Keratinocyte (primary cell): Measurements from ENCODE around the gene PPARA. TPM values are rescaled to one million over a fixed set of nuclear protein-coding genes. Genes with fewer than 3 reads are reported as not detected.

ENCODE experiments used
- DNase-seq: peaks from one replicate; pipeline ENCODE4 v3.0.0-alpha.2; 2011; ENCODE audit warnings: low read depth, missing footprints, low spot score
- FAIRE-seq: peaks from 2 replicates; lab custom pipeline; 2011; peaks lifted over from hg19 to GRCh38; lab: Jason Lieb, UNC
- H2AFZ ChIP-seq: 2 replicates; pipeline ENCODE4 v1.6.0; 2012; ENCODE audit warnings: low read length, control low read depth, inconsistent platforms; ENCODE audit not compliant: control insufficient read depth
- H3K27ac ChIP-seq: 2 replicates; pipeline ENCODE4 v1.5.1; 2011; ENCODE audit warnings: low read length; ENCODE audit not compliant: control insufficient read depth, insufficient read depth
- H3K27me3 ChIP-seq: 3 replicates; pipeline ENCODE4 v1.6.0; 2011; ENCODE audit warnings: low read length; ENCODE audit not compliant: control insufficient read depth, insufficient read depth; ENCODE audit errors: extremely low read depth
- H3K36me3 ChIP-seq, 2 experiments: 2 replicates in 1 of 2; 3 replicates in 1 of 2; pipeline ENCODE4 v1.5.1; 2011; ENCODE audit warnings: low read length in 2 of 2, mild to moderate bottlenecking in 1 of 2; ENCODE audit not compliant: control insufficient read depth in 2 of 2, insufficient read depth in 2 of 2; ENCODE audit errors: extremely low read depth in 1 of 2
- H3K4me1 ChIP-seq: 3 replicates; pipeline ENCODE4 v1.5.1; 2011; ENCODE audit warnings: low read length; ENCODE audit not compliant: control insufficient read depth, insufficient read depth; ENCODE audit errors: extremely low read depth
- H3K4me2 ChIP-seq: 3 replicates; pipeline ENCODE4 v1.6.0; 2011; ENCODE audit warnings: low read depth, low read length; ENCODE audit not compliant: control insufficient read depth, insufficient read depth; ENCODE audit errors: extremely low read depth
- H3K4me3 ChIP-seq, 3 experiments: fragments of 200-600 bp in 1 of 3; sonication (generic) in 1 of 3; 2 replicates in 2 of 3; 3 replicates in 1 of 3; pipeline ENCODE4 v1.5.1; 2011 to 2016; ENCODE audit warnings: low read length in 3 of 3, mild to moderate bottlenecking in 3 of 3, control low read depth in 2 of 3, inconsistent platforms in 1 of 3, low read depth in 1 of 3, mixed read lengths in 1 of 3, mixed run types in 1 of 3, moderate library complexity in 1 of 3; ENCODE audit not compliant: control insufficient read depth in 2 of 3, insufficient read depth in 2 of 3; ENCODE audit errors: extremely low read depth in 1 of 3
- H3K79me2 ChIP-seq: 2 replicates; pipeline ENCODE4 v1.6.0; 2012; ENCODE audit warnings: low read length; ENCODE audit not compliant: control insufficient read depth, insufficient read depth
- H3K9ac ChIP-seq: 3 replicates; pipeline ENCODE4 v1.6.0; 2011; ENCODE audit warnings: low read length; ENCODE audit not compliant: control insufficient read depth, insufficient read depth; ENCODE audit errors: extremely low read depth
- H3K9me1 ChIP-seq: 3 replicates; pipeline ENCODE4 v1.6.0; 2011; ENCODE audit warnings: low read length; ENCODE audit not compliant: control insufficient read depth, insufficient read depth; ENCODE audit errors: extremely low read depth
- H3K9me3 ChIP-seq: 2 replicates; pipeline ENCODE4 v1.5.1; 2012; ENCODE audit warnings: low read depth, low read length; ENCODE audit not compliant: control insufficient read depth
- H4K20me1 ChIP-seq: 3 replicates; pipeline ENCODE4 v1.6.0; 2011; ENCODE audit warnings: low read length; ENCODE audit not compliant: control insufficient read depth, insufficient read depth; ENCODE audit errors: extremely low read depth
- EZH2 ChIP-seq: IDR thresholded peaks from one replicate; pipeline ENCODE4 v1.6.1; 2012; ENCODE audit warnings: inconsistent platforms, mild to moderate bottlenecking, low read length, moderate library complexity
- dilution Hi-C: fragments of 300-500 bp; cut with MboI; formaldehyde crosslinking; loops from one replicate; pipeline ENCODE4 v1.7.0; 2020; ENCODE audit warnings: low sequenced_read_pairs; ENCODE audit not compliant: extremely low pct_ligation_motif_present
- polyA plus RNA-seq, 5 experiments: library from polyadenylated mRNA; depleted of rRNA in 3 of 5; stranded (reverse) in 3 of 5; stranded (forward) in 1 of 5; unstranded in 1 of 5; fragments of >200 nt; gene quantifications; 1 replicate in 1 of 5; 2 replicates in 3 of 5; 3 replicates in 1 of 5; pipeline versions ENCODE4 v1.2.1 to v1.2.3, GENCODE V29; 2011 to 2012; ENCODE audit warnings: missing spikeins in 2 of 5, low read depth in 1 of 5, low replicate concordance in 1 of 5
- TF ChIP-seq, protein P1 (sequence below), 3 experiments: IDR thresholded peaks in 1 of 3; conservative IDR thresholded peaks in 1 of 3; optimal IDR thresholded peaks in 1 of 3; 2 replicates in 2 of 3; 3 replicates in 1 of 3; pipeline versions ENCODE3 to v1.5.1; 2011; ENCODE audit warnings: low read length in 3 of 3, mild to moderate bottlenecking in 3 of 3, moderate library complexity in 2 of 3, control low read depth in 1 of 3, inconsistent platforms in 1 of 3; ENCODE audit not compliant: insufficient read depth in 2 of 3; ENCODE audit errors: extremely low read depth in 1 of 3

The PPARA gene
- polyA plus RNA-seq, 1 donor (not counting 4 experiments of a cell fraction or from before 2014, with no cell fraction given) = 4.9 TPM

DNA sequence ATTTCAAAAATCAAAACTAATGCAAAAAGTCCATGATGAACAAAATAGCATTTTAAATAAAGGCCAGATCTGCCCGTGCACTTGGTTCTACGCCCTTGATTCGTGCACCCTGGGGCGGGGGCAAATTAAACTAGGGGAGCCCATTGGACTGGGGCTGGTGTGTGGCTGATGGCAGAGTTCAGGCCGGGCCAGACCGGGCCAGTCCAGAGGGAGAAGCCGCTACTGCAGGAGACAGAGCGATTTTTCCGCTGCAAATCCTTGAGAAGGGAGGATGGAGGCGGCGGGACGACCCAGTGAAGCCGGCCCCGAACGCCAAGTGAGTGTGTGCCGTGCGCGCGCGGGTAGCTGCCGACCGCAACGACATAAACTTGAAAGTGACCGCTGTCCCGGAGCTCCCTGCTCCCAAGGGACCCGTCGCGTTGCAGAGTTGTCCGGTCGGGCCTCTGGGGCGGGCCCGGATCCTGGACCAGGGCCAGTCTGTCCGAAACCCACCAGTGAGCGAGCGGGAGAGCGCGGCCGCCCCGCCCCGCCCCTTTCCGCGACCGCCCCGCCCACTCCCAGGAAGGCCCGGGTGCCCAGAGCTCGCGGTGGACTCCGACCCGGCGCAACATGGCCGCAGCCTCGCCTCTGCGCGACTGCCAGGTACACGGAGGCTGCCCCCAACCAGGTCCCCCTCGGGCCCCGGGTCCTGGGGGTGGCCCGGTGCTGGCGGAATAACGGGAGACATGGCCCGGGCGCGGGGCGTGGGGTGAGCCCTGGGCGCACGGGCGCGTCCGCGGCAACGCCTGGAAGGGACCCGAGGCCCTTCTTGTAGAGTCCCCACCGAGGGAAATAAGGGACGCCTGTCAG lies 117.3 kb downstream of the PPARA start, which contains the start of gene TTC38:
TSS of gene TTC38 (plus strand) at position 578 of the 849 bp plus-strand sequence. CDS start at position 610, 32 bp downstream.
- Histone ChIP-seq H3K4me1 (peaks cover 3% of the 10 kb centered on the region), H3K79me2 (no peaks in the 10 kb centered on the region), H3K9ac (peak within 1 kb of the TSS; percentile 73), H3K9me3 (no peaks in the 10 kb centered on the region), H3K27ac (no peak within 1 kb of the TSS), H3K9me1 (no peaks in the 10 kb centered on the region), H3K4me2 (peak within 1 kb of the TSS; percentile 91), H2AFZ (peak within 1 kb of the TSS; percentile 89), H4K20me1 (no peaks in the 10 kb centered on the region), H3K4me3 (peak within 1 kb of the TSS; percentile 63 to 86 (median 82)), H3K27me3 (no peaks in the 10 kb centered on the region), H3K36me3 (peaks cover under 1 to 9% of the 10 kb centered on the region in 2 experiments)
- DNase-seq (peak; percentile 40), FAIRE-seq (no peak)
- TF ChIP-seq, protein P1, sequence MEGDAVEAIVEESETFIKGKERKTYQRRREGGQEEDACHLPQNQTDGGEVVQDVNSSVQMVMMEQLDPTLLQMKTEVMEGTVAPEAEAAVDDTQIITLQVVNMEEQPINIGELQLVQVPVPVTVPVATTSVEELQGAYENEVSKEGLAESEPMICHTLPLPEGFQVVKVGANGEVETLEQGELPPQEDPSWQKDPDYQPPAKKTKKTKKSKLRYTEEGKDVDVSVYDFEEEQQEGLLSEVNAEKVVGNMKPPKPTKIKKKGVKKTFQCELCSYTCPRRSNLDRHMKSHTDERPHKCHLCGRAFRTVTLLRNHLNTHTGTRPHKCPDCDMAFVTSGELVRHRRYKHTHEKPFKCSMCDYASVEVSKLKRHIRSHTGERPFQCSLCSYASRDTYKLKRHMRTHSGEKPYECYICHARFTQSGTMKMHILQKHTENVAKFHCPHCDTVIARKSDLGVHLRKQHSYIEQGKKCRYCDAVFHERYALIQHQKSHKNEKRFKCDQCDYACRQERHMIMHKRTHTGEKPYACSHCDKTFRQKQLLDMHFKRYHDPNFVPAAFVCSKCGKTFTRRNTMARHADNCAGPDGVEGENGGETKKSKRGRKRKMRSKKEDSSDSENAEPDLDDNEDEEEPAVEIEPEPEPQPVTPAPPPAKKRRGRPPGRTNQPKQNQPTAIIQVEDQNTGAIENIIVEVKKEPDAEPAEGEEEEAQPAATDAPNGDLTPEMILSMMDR (optimal IDR thresholded peaks at IDR 0.05 in 1 of 3, IDR thresholded peaks at IDR 0.05 in 1 of 3, conservative IDR thresholded peaks at IDR 0.05 in 1 of 3; ENCODE audit: extremely low read depth in 1 of 3, insufficient read depth in 2 of 3, low read length in 3 of 3) = no peak
- TF ChIP-seq EZH2 = no peak
- dilution Hi-C loops = no loop called here

DNA sequence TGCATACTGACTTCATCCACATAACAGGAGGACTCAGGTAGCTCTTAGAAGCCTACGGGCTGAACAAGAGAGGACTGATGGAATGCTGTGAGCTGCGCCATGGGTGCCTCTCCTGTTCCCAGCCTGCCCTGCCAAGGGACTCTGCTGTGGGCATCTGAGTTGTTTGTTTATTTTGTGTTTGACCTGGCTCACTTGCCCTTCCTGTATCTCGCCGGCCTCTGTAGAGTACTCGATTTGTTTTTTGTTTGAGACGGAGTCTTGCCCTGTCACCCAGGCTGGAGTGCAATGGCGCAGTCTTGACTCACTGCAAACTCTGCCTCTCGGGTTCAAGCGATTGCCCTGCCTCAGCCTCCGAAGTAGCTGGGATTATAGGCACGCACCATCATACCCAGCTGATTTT lies 119.2 kb downstream of the PPARA start:
- no peak overlapping the region for H3K4me2 ChIP-seq
- no peaks in the 10 kb centered on the region for H3K9me3 ChIP-seq
- no peaks in the 10 kb centered on the region for H3K27me3 ChIP-seq
- no peak overlapping the region for H3K4me3 ChIP-seq
- peaks cover 7 to 14% of the 10 kb centered on the region in 2 experiments for H3K36me3 ChIP-seq
- no peaks in the 10 kb centered on the region for H4K20me1 ChIP-seq
- DNase-seq (no peak), FAIRE-seq (no peak)
- H3K27ac ChIP-seq = no peak overlapping the region
- H2AFZ ChIP-seq = no peak overlapping the region
- H3K79me2 ChIP-seq = no peaks in the 10 kb centered on the region
- H3K9me1 ChIP-seq = no peaks in the 10 kb centered on the region
- H3K4me1 ChIP-seq = peaks cover 3% of the 10 kb centered on the region
- TF ChIP-seq EZH2 = no peak
- TF ChIP-seq, protein P1 (optimal IDR thresholded peaks at IDR 0.05 in 1 of 3, IDR thresholded peaks at IDR 0.05 in 1 of 3, conservative IDR thresholded peaks at IDR 0.05 in 1 of 3; ENCODE audit: extremely low read depth in 1 of 3, insufficient read depth in 2 of 3, low read length in 3 of 3) = no peak
- dilution Hi-C loops = no loop called here
- no peak overlapping the region for H3K9ac ChIP-seq
